GM19467 (cell line): ENCODE data around the gene CLSTN2.

Source experiments
- ATAC-seq: cut with Tn5 transposase; IDR thresholded peaks from one replicate; pipeline ENCODE4 v1.9.1; 2021; ENCODE audit warnings: mild to moderate bottlenecking, moderate library complexity; ENCODE audit not compliant: unreplicated experiment

The CLSTN2 gene

GRCh38 chr3:140143367-140144069, 208.5 kb downstream of the CLSTN2 start:
- no peak for ATAC-seq

DNA sequence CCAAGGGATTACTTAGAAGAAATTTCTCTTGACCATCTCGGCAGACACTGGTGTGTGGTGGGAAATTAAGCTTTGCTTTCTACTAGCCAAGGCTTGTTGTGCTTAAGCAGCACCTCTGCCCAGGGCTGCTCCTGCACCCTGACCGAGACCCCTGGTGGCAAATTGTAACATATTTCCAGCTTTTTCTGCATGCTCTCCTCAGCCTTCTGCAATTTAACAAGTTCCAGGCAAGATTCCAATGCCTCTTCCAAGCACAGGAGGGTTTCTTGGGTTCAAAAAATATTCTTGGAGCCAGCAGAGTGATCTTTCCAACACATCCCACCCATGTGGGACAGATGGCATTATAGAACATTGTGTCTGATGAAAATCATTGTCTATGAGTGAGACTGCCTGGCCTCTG, 210.5 kb downstream of the CLSTN2 start:
- no peak for ATAC-seq

- ATAC-seq, result no peak
Observed at GRCh38 chr3:140146668-140147067, 211.7 kb downstream of the CLSTN2 start.

GRCh38 chr3:140147965-140148490, 213.0 kb downstream of the CLSTN2 start:
- ATAC-seq, result no peak

- no peak for ATAC-seq
Observed at GRCh38 chr3:140148824-140149390, 213.9 kb downstream of the CLSTN2 start.

DNA sequence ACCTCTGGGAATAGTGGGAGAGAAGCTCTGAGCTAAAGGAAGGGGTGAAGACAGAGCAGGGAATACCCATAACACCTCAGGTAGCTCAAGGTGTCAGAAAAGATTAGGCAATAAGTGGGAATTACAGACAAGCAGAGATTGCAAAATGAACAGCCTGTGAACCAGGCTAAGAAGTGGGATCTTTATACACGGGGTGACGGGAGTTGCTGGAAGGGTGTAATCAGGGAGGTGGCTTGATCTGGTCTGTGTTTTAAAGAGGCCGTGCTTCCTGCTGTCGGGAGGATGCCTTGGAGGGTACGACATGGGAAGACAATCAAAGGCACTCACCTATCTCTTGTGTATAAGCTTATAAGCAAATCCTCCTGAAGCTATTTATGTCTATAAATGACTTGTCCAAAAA, 216.3 kb downstream of the CLSTN2 start:
- no peak for ATAC-seq

GRCh38 chr3:140152851-140153639, 218.1 kb downstream of the CLSTN2 start:
- ATAC-seq, result no peak

GRCh38 chr3:140153736-140154135, 218.8 kb downstream of the CLSTN2 start:
- ATAC-seq, result no peak

GRCh38 chr3:140157161-140157560, 222.2 kb downstream of the CLSTN2 start:
- ATAC-seq, result no peak

- ATAC-seq, result no peak
Observed at GRCh38 chr3:140159646-140160045, 224.7 kb downstream of the CLSTN2 start.

DNA sequence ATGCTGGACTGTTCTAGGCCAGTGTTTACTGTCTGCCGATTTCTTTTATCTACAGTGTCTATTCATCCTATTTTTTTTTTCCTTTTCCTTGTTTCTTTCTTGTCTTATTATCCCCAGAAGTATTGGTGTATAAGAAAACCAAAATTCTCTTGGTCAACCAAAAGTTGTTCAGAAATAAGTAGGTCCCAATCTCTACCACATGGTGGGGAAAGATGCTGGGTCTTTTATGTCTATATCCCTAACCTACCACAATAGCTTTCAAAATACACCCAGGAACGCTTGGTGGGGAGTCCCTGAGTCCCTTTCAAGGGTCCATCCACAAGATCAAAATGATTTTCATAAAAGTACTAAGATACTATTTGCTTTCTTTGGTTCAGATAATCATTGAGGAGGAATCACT, 225.6 kb downstream of the CLSTN2 start:
- ATAC-seq, result no peak

DNA sequence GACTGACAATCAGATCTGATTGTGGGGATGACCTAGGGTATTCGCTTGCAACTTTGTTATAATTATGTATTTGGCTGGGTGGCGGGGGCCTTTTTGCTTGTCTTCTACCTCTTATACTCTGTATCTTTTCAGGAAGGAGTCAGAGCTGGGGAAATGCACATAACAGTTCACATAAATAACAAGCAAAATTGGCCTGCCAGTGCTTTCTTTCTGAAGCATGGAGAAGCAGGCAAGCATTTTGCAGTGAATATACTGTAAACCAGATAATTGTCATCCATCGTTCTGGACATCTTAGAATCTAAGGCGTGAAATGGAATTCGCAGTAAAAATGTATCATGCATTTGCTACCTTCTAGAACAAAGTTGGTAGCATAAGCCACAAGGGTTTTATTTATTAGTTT, 227.6 kb downstream of the CLSTN2 start:
- ATAC-seq, result no peak

DNA sequence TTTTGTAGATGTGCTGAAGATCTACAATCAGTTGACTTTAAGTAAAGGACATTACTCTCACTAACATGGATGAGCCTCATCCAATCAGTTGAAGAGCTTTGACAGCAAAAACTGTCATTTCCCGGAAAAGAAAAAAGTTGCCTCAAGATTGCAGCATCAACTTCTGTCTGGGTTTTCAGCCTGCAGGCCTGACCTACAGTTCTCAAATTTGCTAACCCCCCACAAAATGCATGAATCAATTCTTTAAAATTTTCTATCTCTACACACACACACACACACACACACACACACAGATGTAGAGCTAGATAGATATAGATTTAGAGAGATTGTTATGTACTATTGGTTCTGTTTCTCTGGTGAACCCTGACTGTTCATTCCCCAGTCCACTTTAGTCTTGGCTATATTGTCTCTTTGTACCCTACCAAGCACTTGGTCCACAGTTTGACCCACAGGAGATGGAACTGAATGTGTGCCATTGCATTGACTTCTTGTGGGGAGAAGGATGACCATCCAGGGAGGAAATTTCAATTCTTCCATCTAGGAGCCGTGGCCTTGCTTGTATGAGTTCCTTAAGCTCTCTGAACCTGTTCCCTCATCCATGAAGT, 228.3 kb downstream of the CLSTN2 start:
- ATAC-seq, result no peak

DNA sequence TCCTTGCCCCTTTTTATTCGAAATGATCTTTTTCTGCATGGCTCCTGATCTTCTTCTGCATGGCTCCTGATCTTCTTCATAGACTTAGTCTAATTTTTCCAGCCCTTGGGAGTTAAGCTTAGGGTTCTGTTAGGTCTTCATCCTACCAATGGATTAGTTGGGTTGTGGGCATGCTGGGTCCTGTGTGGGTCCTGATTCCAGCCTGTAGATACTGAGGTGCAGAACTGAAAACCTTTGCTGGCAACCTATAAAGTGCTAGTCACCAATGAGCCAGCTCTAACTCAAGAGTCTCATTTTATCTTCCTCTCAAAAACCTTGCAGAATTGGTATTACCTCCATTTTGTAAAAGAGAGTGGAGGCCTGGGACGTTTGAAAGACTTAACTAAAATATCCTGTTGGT, 229.2 kb downstream of the CLSTN2 start:
- no peak for ATAC-seq

DNA sequence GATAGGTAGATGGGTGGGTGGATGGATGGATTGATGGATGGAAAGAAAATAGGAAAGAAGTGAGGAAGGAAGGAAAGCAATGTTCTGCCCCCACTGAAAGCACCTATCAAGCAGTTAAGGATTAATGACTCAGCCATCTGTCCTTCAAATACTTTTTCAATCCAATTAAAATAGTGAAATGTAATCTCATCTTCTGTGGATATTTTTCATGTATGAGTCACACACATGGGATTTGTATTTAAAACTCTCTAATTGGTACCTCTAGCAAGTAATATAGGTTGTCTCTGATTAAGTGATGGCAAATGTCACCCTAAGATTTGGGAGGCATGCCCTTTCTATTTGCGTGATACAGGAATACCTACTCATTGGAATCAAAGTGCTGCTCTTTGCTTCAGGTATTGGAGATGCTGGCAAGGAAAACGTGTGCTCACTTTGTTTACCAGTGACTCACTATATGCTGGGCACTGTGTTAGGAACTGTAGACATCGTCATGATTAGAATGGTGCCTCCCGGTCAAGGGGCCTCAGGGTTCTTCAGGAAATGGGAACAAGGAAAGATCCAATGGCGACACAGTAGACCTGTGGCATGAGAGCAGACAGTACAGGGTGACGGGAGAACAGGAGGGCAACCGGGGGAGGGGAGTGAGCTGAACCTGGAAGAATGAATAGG, 230.1 kb downstream of the CLSTN2 start:
- ATAC-seq, result no peak

DNA sequence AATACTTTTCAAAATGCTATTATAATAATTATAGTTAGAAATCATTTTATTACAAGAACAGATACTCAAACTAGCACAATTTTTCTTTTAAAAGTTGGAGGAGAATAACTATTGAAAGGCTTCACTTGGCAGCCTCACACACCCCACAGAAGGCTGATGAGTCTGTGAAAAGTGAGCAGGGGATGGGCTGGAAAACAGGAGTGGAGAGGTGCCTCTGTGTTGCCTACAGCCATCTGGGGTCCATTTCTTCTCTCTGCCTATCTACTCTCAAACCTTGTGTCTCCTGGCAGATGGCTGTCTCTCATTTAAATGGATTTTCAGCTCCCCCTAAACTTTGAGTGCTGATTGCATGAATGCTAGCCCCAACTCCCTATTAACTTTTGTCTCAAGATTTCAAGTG, 230.8 kb downstream of the CLSTN2 start:
- ATAC-seq, result no peak

- ATAC-seq, result no peak
Observed at GRCh38 chr3:140166861-140167599, 232.0 kb downstream of the CLSTN2 start.

GRCh38 chr3:140167600-140168281, 232.8 kb downstream of the CLSTN2 start:
- no peak for ATAC-seq

GRCh38 chr3:140170612-140171011, 235.6 kb downstream of the CLSTN2 start:
- ATAC-seq, result peak; percentile 93

GRCh38 chr3:140176526-140176925, 241.5 kb downstream of the CLSTN2 start:
- ATAC-seq, result no peak
